K562 (cell line): Measurements from ENCODE around the gene AGPAT3. TPM values are rescaled to one million over a fixed set of nuclear protein-coding genes. Genes with fewer than 3 reads are reported as not detected.
A peak's percentile ranks its signal among the peaks of the same experiment; 100 is the strongest.

Source experiments
- ATAC-seq: fragments of 200-7000 bp; cut with Tn5 transposase; 3 replicates; pipeline ENCODE4 v1.9.1; 2020; ENCODE audit warnings: moderate library complexity
- BruUV-seq: library from RNA; stranded (reverse); fragments of 400-500 nt; replicated peaks from 2 replicates; lab custom pipeline; 2021; lab: Mats Ljungman, UMichigan
- CTCF ChIA-PET: fragments of 300-600 bp; formaldehyde crosslinking; extraction: SDS; loops from one replicate; lab custom pipeline; 2021; ENCODE audit warnings: low intra/inter-chr PET ratio; lab: Yijun Ruan, JAX
- POLR2A ChIA-PET: fragments of 300-600, 350-650 bp; sonication (Branson Sonifier 250); formaldehyde crosslinking; extraction: SDS; loops from one replicate; lab custom pipeline; 2021; ENCODE audit warnings: antibody characterized with exemption, inconsistent platforms; lab: Yijun Ruan, JAX
- DNase-seq, 4 experiments: peaks; one replicate each; pipeline versions ENCODE4 v3.0.0 to v3.0.0-alpha.2; 2011 to 2018; ENCODE audit warnings: low spot score in 3 of 4, mixed read lengths in 3 of 4; ENCODE audit errors: extremely low read depth in 1 of 4
- FAIRE-seq: peaks from 2 replicates; lab custom pipeline; 2011; peaks lifted over from hg19 to GRCh38; lab: Jason Lieb, UNC
- H2AFZ ChIP-seq: 2 replicates; pipeline ENCODE4 v1.6.0; 2011; ENCODE audit warnings: low read depth, low read length, control low read depth, inconsistent platforms
- H3K27ac ChIP-seq: fragments of 200-600 bp; 3 replicates; pipeline ENCODE4 v1.8.0; 2011; ENCODE audit warnings: low read depth, mild to moderate bottlenecking, control low read depth, inconsistent platforms, low read length, moderate library complexity, mixed read lengths; ENCODE audit errors: extremely low read depth
- H3K27me3 ChIP-seq, 2 experiments: fragments of 300-600 bp in 1 of 2; 2 replicates in 1 of 2; 3 replicates in 1 of 2; pipeline versions ENCODE4 v1.6.0 to v1.8.0; 2011; ENCODE audit warnings: inconsistent platforms in 2 of 2, low read length in 2 of 2, mild to moderate bottlenecking in 1 of 2, mixed read lengths in 1 of 2, moderate library complexity in 1 of 2; ENCODE audit not compliant: control insufficient read depth in 2 of 2, insufficient read depth in 2 of 2
- H3K36me3 ChIP-seq: fragments of 300-600 bp; 3 replicates; pipeline ENCODE4 v1.8.0; 2011; ENCODE audit warnings: mild to moderate bottlenecking, low read length, inconsistent platforms; ENCODE audit not compliant: control insufficient read depth, insufficient read depth
- H3K4me1 ChIP-seq, 2 experiments: fragments of 200-600 bp in 1 of 2; replicated peaks in 1 of 2; 2 replicates in 1 of 2; 3 replicates in 1 of 2; pipeline versions ENCODE4 v1.5.1 to v1.8.0; 2011; ENCODE audit warnings: inconsistent platforms in 2 of 2, low read length in 2 of 2, mild to moderate bottlenecking in 1 of 2, mixed read lengths in 1 of 2, moderate library complexity in 1 of 2; ENCODE audit not compliant: control insufficient read depth in 2 of 2, insufficient read depth in 2 of 2
- H3K4me2 ChIP-seq: 2 replicates; pipeline ENCODE4 v1.6.1; 2011; ENCODE audit warnings: low read length, control low read depth, inconsistent platforms, mixed read lengths; ENCODE audit not compliant: insufficient read depth
- H3K4me3 ChIP-seq: fragments of 200-600 bp; sonication (generic), shearing (Covaris generic); 2 replicates; pipeline ENCODE4 v1.5.1; 2016; ENCODE audit warnings: control low read depth, inconsistent platforms
- H3K79me2 ChIP-seq: fragments of 200-600 bp; 3 replicates; pipeline ENCODE4 v1.8.0; 2011; ENCODE audit warnings: low read length, inconsistent platforms; ENCODE audit not compliant: control insufficient read depth, insufficient read depth
- H3K9ac ChIP-seq, 2 experiments: 2 replicates each; pipeline versions ENCODE4 v1.6.0 to v1.6.1; 2011; ENCODE audit warnings: low read depth in 2 of 2, low read length in 2 of 2, control low read depth in 1 of 2, inconsistent platforms in 1 of 2, mild to moderate bottlenecking in 1 of 2, mixed read lengths in 1 of 2; ENCODE audit not compliant: insufficient read depth in 1 of 2
- H3K9me1 ChIP-seq: one replicate; pipeline ENCODE4 v1.6.0; 2011; ENCODE audit warnings: inconsistent platforms, mild to moderate bottlenecking, low read length, moderate library complexity; ENCODE audit not compliant: control insufficient read depth, insufficient read depth
- H3K9me3 ChIP-seq: replicated peaks from 2 replicates; pipeline ENCODE4 v1.5.1; 2011; ENCODE audit warnings: low read depth, low read length, inconsistent platforms; ENCODE audit not compliant: control insufficient read depth, insufficient read depth
- H4K20me1 ChIP-seq: replicated peaks from 2 replicates; pipeline ENCODE4 v1.6.1; 2011; ENCODE audit warnings: low read length, inconsistent platforms, mixed read lengths; ENCODE audit not compliant: control insufficient read depth, insufficient read depth
- CC2D1A ChIP-seq: fragments of 450-650 bp; IDR thresholded peaks from 2 replicates; pipeline ENCODE4 v1.6.1; 2017; ENCODE audit warnings: mild to moderate bottlenecking
- CTBP1 ChIP-seq: fragments of 450-650 bp; IDR thresholded peaks from 2 replicates; pipeline ENCODE4 v1.6.1; 2016; ENCODE audit warnings: borderline replicate concordance
- KDM1A ChIP-seq, 2 experiments: fragments of 450-650 bp; IDR thresholded peaks; 2 replicates each; pipeline ENCODE4 v1.6.1; 2016; ENCODE audit warnings: mild to moderate bottlenecking in 2 of 2
- MBD2 ChIP-seq: sonication (generic); IDR thresholded peaks from 2 replicates; pipeline ENCODE4 v1.6.1; 2016; ENCODE audit warnings: low read depth, borderline replicate concordance
- NFRKB ChIP-seq: fragments of 450-650 bp; IDR thresholded peaks from 2 replicates; pipeline ENCODE4 v1.6.1; 2016; ENCODE audit warnings: low read depth
- NR4A1 ChIP-seq, 2 experiments: fragments of 250-450 bp in 1 of 2; fragments of 450-650 bp in 1 of 2; sonication (Bioruptor Pico) in 1 of 2; IDR thresholded peaks; 2 replicates each; pipeline versions ENCODE4 v1.4.0 to v1.6.1; 2016 to 2020; ENCODE audit warnings: mild to moderate bottlenecking in 2 of 2, missing compliant biosample characterization in 1 of 2, missing genetic modification characterization in 1 of 2, moderate library complexity in 1 of 2
- PCBP1 ChIP-seq: fragments of 200-400 bp; formaldehyde crosslinking; IDR thresholded peaks from 2 replicates; pipeline ENCODE4 v1.6.1; 2018; ENCODE audit warnings: mild to moderate bottlenecking, low read depth, low read length; ENCODE audit not compliant: poor library complexity, severe bottlenecking
- PPARD ChIP-seq: fragments of 250-450 bp; sonication (Bioruptor Pico); IDR thresholded peaks from 2 replicates; pipeline ENCODE4 v1.8.0; 2022; ENCODE audit warnings: inconsistent platforms, mild to moderate bottlenecking, moderate library complexity
- RNF2 ChIP-seq: sonication (generic); IDR thresholded peaks from 2 replicates; pipeline ENCODE4 v1.6.1; 2016
- SFPQ ChIP-seq: fragments of 200-400 bp; formaldehyde crosslinking; IDR thresholded peaks from 2 replicates; pipeline ENCODE4 v1.6.1; 2017; ENCODE audit warnings: mild to moderate bottlenecking, low read depth, low read length, moderate library complexity
- TAF9B ChIP-seq: fragments of 450-650 bp; IDR thresholded peaks from 2 replicates; pipeline ENCODE4 v1.6.1; 2018; ENCODE audit warnings: mild to moderate bottlenecking; ENCODE audit not compliant: partially characterized antibody
- VEZF1 ChIP-seq: fragments of 200-800 bp; sonication (Bioruptor generic); IDR thresholded peaks from 2 replicates; pipeline ENCODE4 v1.6.1; 2017; ENCODE audit warnings: missing genetic modification characterization, missing compliant biosample characterization
- ZNF146 ChIP-seq: IDR thresholded peaks from one replicate; pipeline ENCODE4 v1.6.1; 2018; ENCODE audit warnings: missing compliant biosample characterization; ENCODE audit not compliant: unreplicated experiment
- WGBS: fragments of 100-300 bp; shearing (Covaris generic); methylation state at CpG from one replicate; pipeline ENCODE4 v1.1.6; 2016; ENCODE audit warnings: low coverage, mixed read lengths; ENCODE audit not compliant: insufficient coverage; ENCODE audit errors: missing lambda C conversion rate; 5-methylcytosine and 5-hydroxymethylcytosine counted together
- in situ Hi-C: fragments of 300-500 bp; cut with MboI; formaldehyde crosslinking; loops from 4 replicates; pipeline ENCODE4 v1.15.0; 2018; ENCODE audit warnings: inconsistent platforms, mixed read lengths
- intact Hi-C: fragments of 100-400 bp; cut with micrococcal nuclease; formaldehyde crosslinking; loops from 2 replicates; pipeline ENCODE4 v1.14.2; 2022
- polyA plus RNA-seq, 8 experiments: library from polyadenylated mRNA; depleted of rRNA in 4 of 8; stranded (reverse) in 5 of 8; unstranded in 3 of 8; fragments of >200 nt; fragmentation: Nextera tagmentation in 2 of 8; fragmentation: Illumina TruSeq in 1 of 8; extraction: Ambion mirVana in 2 of 8; extraction: Trizol in 1 of 8; gene quantifications; 2 replicates each; pipeline versions ENCODE4 v1.2.1 to v1.2.3, GENCODE V29; 2011 to 2014; ENCODE audit warnings: inconsistent platforms in 1 of 8, missing spikeins in 1 of 8
- total RNA-seq, 7 experiments: library from RNA; depleted of rRNA in 6 of 7; stranded (reverse); fragments of >200 nt in 6 of 7; fragmentation: Illumina TruSeq in 2 of 7; extraction: Trizol in 2 of 7; gene quantifications; 2 replicates each; pipeline versions ENCODE4 v1.2.1 to v1.2.3, GENCODE V29; 2011 to 2021; ENCODE audit warnings: low replicate concordance in 1 of 7
- TF ChIP-seq, protein P1 (sequence below): fragments of 250-450 bp; sonication (Bioruptor Pico); IDR thresholded peaks from 2 replicates; pipeline ENCODE4 v1.4.0; 2020; ENCODE audit warnings: mild to moderate bottlenecking
- TF ChIP-seq, protein P2 (sequence below): fragments of 250-450 bp; sonication (Bioruptor Pico); IDR thresholded peaks from 2 replicates; pipeline ENCODE4 v1.4.0; 2020; ENCODE audit warnings: mild to moderate bottlenecking, moderate library complexity

AGPAT3 gene
- total and polyA plus RNA-seq, 9 of the 15 experiments (the other 6 are each of a cell fraction or from before 2014, with no cell fraction given): 1.5 to 88.4 (median 35.7) TPM

DNA sequence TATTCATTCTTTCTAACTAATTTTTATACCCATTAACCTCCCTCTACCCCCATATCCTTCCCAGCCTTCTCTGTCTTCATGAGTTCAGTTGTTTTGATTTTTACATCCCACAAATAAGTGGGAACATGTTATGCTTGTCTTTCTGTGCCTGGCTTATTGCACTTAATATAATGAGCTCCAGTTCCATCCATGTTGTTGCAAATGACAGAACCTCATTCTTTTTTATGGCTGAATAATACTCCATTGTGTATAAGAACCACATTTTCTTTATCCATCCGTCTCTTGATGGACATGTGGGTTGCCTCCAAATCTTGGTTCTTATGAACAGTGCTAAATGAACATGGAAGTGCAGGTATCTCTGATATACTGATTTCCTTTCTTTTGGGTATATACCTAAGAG, 21.5 kb downstream of the AGPAT3 start:
- WGBS: 85% methylated on average over 1 of the region's 1 CpG
- H3K9ac ChIP-seq: no peak overlapping the region; a peak in 1 of 4 replicates
- H3K9me1 ChIP-seq: no peaks in the 10 kb centered on the region
- in situ Hi-C loops: no loop called here
- POLR2A ChIA-PET: interaction anchor here (0.6 to 1.6 kb wide), 3 partner anchors 10 to 29 kb away, joined by 3 to 5 read pairs (median 3); no protein-coding TSS in a partner anchor
- H3K36me3 ChIP-seq: peaks cover 55% of the 10 kb centered on the region
- no peak overlapping the region for H3K4me2 ChIP-seq
- H4K20me1 ChIP-seq: no peaks in the 10 kb centered on the region
- DNase-seq (no peak), FAIRE-seq (no peak), ATAC-seq (no peak)
- BruUV-seq: no TSS peak
- H2AFZ ChIP-seq: no peak overlapping the region
- H3K4me1 ChIP-seq: peaks cover 36 to 50% of the 10 kb centered on the region in 2 experiments
- peaks cover 81% of the 10 kb centered on the region for H3K79me2 ChIP-seq
- no peak overlapping the region for H3K27ac ChIP-seq
- no peaks in the 10 kb centered on the region for H3K27me3 ChIP-seq
- H3K4me3 ChIP-seq: no peak overlapping the region
- no peaks in the 10 kb centered on the region for H3K9me3 ChIP-seq
- intact Hi-C loops: no loop called here
- CTCF ChIA-PET: no interaction called here
- TF ChIP-seq PCBP1: no peak
- no peak for TF ChIP-seq VEZF1
- TF ChIP-seq SFPQ: no peak
- no peak for TF ChIP-seq TAF9B
- TF ChIP-seq NFRKB: no peak
- TF ChIP-seq, protein P1, sequence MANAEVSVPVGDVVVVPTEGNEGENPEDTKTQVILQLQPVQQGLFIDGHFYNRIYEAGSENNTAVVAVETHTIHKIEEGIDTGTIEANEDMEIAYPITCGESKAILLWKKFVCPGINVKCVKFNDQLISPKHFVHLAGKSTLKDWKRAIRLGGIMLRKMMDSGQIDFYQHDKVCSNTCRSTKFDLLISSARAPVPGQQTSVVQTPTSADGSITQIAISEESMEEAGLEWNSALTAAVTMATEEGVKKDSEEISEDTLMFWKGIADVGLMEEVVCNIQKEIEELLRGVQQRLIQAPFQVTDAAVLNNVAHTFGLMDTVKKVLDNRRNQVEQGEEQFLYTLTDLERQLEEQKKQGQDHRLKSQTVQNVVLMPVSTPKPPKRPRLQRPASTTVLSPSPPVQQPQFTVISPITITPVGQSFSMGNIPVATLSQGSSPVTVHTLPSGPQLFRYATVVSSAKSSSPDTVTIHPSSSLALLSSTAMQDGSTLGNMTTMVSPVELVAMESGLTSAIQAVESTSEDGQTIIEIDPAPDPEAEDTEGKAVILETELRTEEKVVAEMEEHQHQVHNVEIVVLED (CRISPR knock-in tag): no peak
- 0 out of 4 replicates have a peak, but pooled peaks of 1 of the 2 experiments have one; percentile 9 for TF ChIP-seq KDM1A (IDR thresholded peaks at IDR 0.05)
- TF ChIP-seq ZNF146 (CRISPR knock-in tag): peak; percentile 63
- TF ChIP-seq NR4A1 (CRISPR knock-in tag; IDR thresholded peaks at IDR 0.05): no peak
- TF ChIP-seq NR4A1 (tag; IDR thresholded peaks at IDR 0.05): no peak
- no peak for TF ChIP-seq MBD2
- TF ChIP-seq RNF2: no peak
- no peak for TF ChIP-seq CTBP1
- TF ChIP-seq, protein P2, sequence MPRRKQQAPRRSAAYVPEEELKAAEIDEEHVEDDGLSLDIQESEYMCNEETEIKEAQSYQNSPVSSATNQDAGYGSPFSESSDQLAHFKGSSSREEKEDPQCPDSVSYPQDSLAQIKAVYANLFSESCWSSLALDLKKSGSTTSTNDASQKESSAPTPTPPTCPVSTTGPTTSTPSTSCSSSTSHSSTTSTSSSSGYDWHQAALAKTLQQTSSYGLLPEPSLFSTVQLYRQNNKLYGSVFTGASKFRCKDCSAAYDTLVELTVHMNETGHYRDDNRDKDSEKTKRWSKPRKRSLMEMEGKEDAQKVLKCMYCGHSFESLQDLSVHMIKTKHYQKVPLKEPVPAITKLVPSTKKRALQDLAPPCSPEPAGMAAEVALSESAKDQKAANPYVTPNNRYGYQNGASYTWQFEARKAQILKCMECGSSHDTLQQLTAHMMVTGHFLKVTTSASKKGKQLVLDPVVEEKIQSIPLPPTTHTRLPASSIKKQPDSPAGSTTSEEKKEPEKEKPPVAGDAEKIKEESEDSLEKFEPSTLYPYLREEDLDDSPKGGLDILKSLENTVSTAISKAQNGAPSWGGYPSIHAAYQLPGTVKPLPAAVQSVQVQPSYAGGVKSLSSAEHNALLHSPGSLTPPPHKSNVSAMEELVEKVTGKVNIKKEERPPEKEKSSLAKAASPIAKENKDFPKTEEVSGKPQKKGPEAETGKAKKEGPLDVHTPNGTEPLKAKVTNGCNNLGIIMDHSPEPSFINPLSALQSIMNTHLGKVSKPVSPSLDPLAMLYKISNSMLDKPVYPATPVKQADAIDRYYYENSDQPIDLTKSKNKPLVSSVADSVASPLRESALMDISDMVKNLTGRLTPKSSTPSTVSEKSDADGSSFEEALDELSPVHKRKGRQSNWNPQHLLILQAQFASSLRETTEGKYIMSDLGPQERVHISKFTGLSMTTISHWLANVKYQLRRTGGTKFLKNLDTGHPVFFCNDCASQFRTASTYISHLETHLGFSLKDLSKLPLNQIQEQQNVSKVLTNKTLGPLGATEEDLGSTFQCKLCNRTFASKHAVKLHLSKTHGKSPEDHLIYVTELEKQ (CRISPR knock-in tag): no peak
- TF ChIP-seq CC2D1A: no peak
- no peak for TF ChIP-seq PPARD
